MM.1S (cell line): ENCODE measurements around the gene LAMA4.

Experiments used
- DNase-seq: peaks from one replicate; pipeline ENCODE4 v3.0.0-alpha.2; 2015
- H2AFZ ChIP-seq: fragments of 300-600 bp; sonication (generic); 2 replicates; pipeline ENCODE4 v1.6.0; 2016; ENCODE audit warnings: antibody characterized with exemption, low read length
- H3F3A ChIP-seq: fragments of 300-600 bp; sonication (generic); 2 replicates; pipeline ENCODE4 v1.6.1; 2016; ENCODE audit warnings: mild to moderate bottlenecking, antibody characterized with exemption, low read length, moderate library complexity, mixed read lengths; ENCODE audit not compliant: insufficient read depth
- H3K27ac ChIP-seq: fragments of 300-600 bp; sonication (generic); 2 replicates; pipeline ENCODE4 v1.5.1; 2016; ENCODE audit warnings: mild to moderate bottlenecking, low read length
- H3K27me3 ChIP-seq: fragments of 300-600 bp; sonication (generic); replicated peaks from 2 replicates; pipeline ENCODE4 v1.6.0; 2016; ENCODE audit warnings: low read length; ENCODE audit not compliant: insufficient read depth
- H3K36me3 ChIP-seq: fragments of 300-600 bp; sonication (generic); replicated peaks from 2 replicates; pipeline ENCODE4 v1.6.1; 2016; ENCODE audit warnings: mild to moderate bottlenecking, low read length, mixed read lengths; ENCODE audit not compliant: insufficient read depth
- H3K4me1 ChIP-seq: fragments of 300-600 bp; sonication (generic); 2 replicates; pipeline ENCODE4 v1.6.1; 2016; ENCODE audit warnings: low read length, mixed read lengths
- H3K4me2 ChIP-seq: fragments of 300-600 bp; sonication (generic); 2 replicates; pipeline ENCODE4 v1.6.0; 2016; ENCODE audit warnings: low read depth, low read length
- H3K4me3 ChIP-seq: fragments of 300-600 bp; sonication (generic); 2 replicates; pipeline ENCODE4 v1.5.1; 2016; ENCODE audit warnings: low read length, mixed read lengths
- H3K79me2 ChIP-seq: fragments of 300-600 bp; sonication (generic); 2 replicates; pipeline ENCODE4 v1.6.1; 2016; ENCODE audit warnings: mixed run types, low read length, mixed read lengths
- H3K9ac ChIP-seq: fragments of 300-600 bp; sonication (generic); 2 replicates; pipeline ENCODE4 v1.6.1; 2016; ENCODE audit warnings: low read length, mixed read lengths
- H3K9me2 ChIP-seq: fragments of 300-600 bp; sonication (generic); replicated peaks from 2 replicates; pipeline ENCODE4 v1.6.1; 2016; ENCODE audit warnings: mild to moderate bottlenecking, low read length, mixed read lengths; ENCODE audit not compliant: insufficient read depth
- H3K9me3 ChIP-seq: fragments of 300-600 bp; sonication (generic); replicated peaks from 2 replicates; pipeline ENCODE4 v1.6.1; 2016; ENCODE audit warnings: mild to moderate bottlenecking, low read length, mixed read lengths; ENCODE audit not compliant: insufficient read depth
- H4K20me1 ChIP-seq: fragments of 300-600 bp; sonication (generic); 2 replicates; pipeline ENCODE4 v1.6.1; 2016; ENCODE audit warnings: mild to moderate bottlenecking, low read length, moderate library complexity, mixed read lengths; ENCODE audit not compliant: insufficient read depth
- EZH2 ChIP-seq: fragments of 300-600 bp; sonication (generic); optimal IDR thresholded peaks from 2 replicates; pipeline ENCODE3; 2017; ENCODE audit warnings: low read depth, mild to moderate bottlenecking, antibody characterized with exemption, low read length, mixed read lengths
- EZH2phosphoT487 ChIP-seq: fragments of 300-600 bp; sonication (generic); IDR thresholded peaks from 2 replicates; pipeline ENCODE4 v1.6.1; 2018; ENCODE audit warnings: antibody characterized with exemption, low read length
- TF ChIP-seq, protein P1 (sequence below): fragments of 300-600 bp; sonication (generic); IDR thresholded peaks from 2 replicates; pipeline ENCODE4 v1.5.1; 2016; ENCODE audit warnings: antibody characterized with exemption, low read length, mixed read lengths

The LAMA4 gene

DNA sequence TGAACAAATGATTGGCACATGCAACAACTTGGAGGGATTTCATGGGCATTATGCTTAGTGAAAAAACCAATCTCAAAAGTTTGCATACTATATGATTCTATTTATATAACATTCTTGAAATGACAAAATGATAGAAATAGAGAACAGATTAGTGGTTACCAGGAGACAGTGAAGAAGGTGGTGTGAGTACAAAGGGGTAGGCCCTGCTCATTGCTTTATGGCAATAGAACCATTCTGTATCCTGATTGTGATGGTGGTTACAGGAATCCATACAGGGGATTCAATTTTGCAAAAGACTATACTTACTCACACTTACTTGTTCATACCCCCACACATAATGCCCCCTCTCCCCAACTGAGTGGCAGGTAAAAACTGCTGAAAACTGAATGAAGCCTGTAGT is 30.2 kb upstream of the LAMA4 start:
- no peaks in the 10 kb centered on the region for H3K79me2 ChIP-seq
- H3K27ac ChIP-seq, result no peak overlapping the region
- H3K9ac ChIP-seq, result no peak overlapping the region
- TF ChIP-seq EZH2phosphoT487, result no peak
- TF ChIP-seq, protein P1, sequence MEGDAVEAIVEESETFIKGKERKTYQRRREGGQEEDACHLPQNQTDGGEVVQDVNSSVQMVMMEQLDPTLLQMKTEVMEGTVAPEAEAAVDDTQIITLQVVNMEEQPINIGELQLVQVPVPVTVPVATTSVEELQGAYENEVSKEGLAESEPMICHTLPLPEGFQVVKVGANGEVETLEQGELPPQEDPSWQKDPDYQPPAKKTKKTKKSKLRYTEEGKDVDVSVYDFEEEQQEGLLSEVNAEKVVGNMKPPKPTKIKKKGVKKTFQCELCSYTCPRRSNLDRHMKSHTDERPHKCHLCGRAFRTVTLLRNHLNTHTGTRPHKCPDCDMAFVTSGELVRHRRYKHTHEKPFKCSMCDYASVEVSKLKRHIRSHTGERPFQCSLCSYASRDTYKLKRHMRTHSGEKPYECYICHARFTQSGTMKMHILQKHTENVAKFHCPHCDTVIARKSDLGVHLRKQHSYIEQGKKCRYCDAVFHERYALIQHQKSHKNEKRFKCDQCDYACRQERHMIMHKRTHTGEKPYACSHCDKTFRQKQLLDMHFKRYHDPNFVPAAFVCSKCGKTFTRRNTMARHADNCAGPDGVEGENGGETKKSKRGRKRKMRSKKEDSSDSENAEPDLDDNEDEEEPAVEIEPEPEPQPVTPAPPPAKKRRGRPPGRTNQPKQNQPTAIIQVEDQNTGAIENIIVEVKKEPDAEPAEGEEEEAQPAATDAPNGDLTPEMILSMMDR, result no peak
- TF ChIP-seq EZH2, result no peak
- no peaks in the 10 kb centered on the region for H3K27me3 ChIP-seq
- H2AFZ ChIP-seq, result no peak overlapping the region
- H3K36me3 ChIP-seq, result no peaks in the 10 kb centered on the region
- H3K9me3 ChIP-seq, result no peaks in the 10 kb centered on the region
- no peaks in the 10 kb centered on the region for H3K4me1 ChIP-seq
- no peak for DNase-seq
- no peak overlapping the region for H3K4me3 ChIP-seq
- H4K20me1 ChIP-seq, result no peaks in the 10 kb centered on the region
- no peak overlapping the region for H3K4me2 ChIP-seq
- H3K9me2 ChIP-seq, result no peaks in the 10 kb centered on the region
- no peaks in the 10 kb centered on the region for H3F3A ChIP-seq

DNA sequence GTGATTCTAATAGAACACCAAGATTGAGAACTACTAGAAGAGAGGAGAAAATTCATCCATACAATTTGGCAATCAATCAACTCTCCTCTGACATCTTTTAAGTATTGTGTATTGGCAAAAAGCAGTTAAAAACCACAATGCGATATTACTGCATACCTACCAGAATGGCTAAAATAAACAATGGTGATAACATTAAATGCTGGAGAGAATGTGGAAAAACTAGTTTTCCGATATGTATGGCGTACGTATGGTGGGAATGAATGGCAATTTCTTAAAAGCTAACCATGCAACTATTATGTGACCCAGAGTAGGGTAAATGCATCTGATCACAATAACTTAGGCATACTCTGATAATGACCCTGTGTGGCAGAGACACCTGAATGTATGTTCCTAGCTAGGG is 29.3 kb upstream of the LAMA4 start:
- H2AFZ ChIP-seq, result no peak overlapping the region
- no peaks in the 10 kb centered on the region for H3K9me2 ChIP-seq
- no peak overlapping the region for H3K27ac ChIP-seq
- H3K9ac ChIP-seq, result no peak overlapping the region
- no peaks in the 10 kb centered on the region for H4K20me1 ChIP-seq
- H3K4me1 ChIP-seq, result no peaks in the 10 kb centered on the region
- no peak overlapping the region for H3K4me2 ChIP-seq
- H3K27me3 ChIP-seq, result no peaks in the 10 kb centered on the region
- no peaks in the 10 kb centered on the region for H3K79me2 ChIP-seq
- DNase-seq, result no peak
- no peak overlapping the region for H3K4me3 ChIP-seq
- no peaks in the 10 kb centered on the region for H3F3A ChIP-seq
- no peaks in the 10 kb centered on the region for H3K36me3 ChIP-seq
- no peaks in the 10 kb centered on the region for H3K9me3 ChIP-seq
- TF ChIP-seq EZH2phosphoT487 (no peak), EZH2 (no peak)
- TF ChIP-seq, protein P1, result no peak

DNA sequence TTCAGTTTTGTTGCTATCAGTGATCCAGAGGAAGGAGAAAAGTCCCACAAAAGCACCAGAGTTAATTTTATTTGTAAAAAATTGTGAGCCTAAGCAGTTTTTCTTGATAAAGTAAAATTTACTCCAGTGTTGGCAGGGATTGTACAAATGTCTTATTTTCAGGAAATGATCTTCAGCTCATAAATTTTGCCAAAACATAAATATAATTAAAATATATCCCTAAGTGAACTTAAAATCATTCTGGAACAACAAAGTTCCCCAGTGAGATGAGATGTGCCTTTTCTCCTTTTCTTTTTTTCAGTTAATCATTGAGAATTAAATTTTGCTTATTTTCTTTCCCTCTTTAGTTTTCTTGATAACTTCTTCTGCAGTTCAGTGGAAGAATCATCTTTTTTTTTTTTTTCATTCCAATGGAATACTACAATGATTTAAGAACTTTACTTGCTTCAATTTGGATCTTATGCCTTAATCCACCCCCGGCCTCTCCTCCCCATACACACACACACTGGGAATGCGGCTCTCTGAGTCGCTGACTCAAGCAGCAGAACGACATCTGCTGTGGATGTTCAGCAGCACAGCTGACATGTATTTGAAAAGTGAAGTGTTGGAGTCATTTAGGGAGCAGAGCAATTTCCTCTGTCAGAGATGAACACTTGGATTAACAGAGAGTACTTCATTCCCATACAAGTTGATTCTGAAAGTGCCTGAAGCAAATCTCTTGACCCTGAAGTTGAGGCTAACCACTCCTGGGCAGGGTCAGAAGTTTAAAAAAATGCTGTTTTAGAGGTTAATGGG is 27.7 kb upstream of the LAMA4 start:
- Histone ChIP-seq H3K36me3 (no peaks in the 10 kb centered on the region), H3K4me1 (no peaks in the 10 kb centered on the region), H3K9me3 (no peaks in the 10 kb centered on the region), H2AFZ (no peak overlapping the region), H3K4me3 (no peak overlapping the region), H3K27ac (no peak overlapping the region), H3K27me3 (no peaks in the 10 kb centered on the region), H3K79me2 (no peaks in the 10 kb centered on the region), H3F3A (no peaks in the 10 kb centered on the region), H4K20me1 (no peaks in the 10 kb centered on the region), H3K9ac (no peak overlapping the region), H3K4me2 (no peak overlapping the region), H3K9me2 (no peaks in the 10 kb centered on the region)
- no peak for TF ChIP-seq EZH2
- TF ChIP-seq EZH2phosphoT487, result no peak
- TF ChIP-seq, protein P1, result no peak
- no peak for DNase-seq
